ENCODE measurements around the gene ELFN2. TPM values are rescaled to one million over a fixed set of nuclear protein-coding genes. Genes with fewer than 3 reads are reported as not detected.

ELFN2 gene
- total RNA-seq, 1 donor from 2014 or later, result 0.53 TPM

GRCh38 chr22:37406441-37407235 lies 20.6 kb downstream of the ELFN2 start:
- Mint-ChIP-seq H3K27me3 (peaks cover 12% of the 10 kb centered on the region), H3K27ac (no peak overlapping the region), H3K36me3 (no peaks in the 10 kb centered on the region), H3K4me3 (no peak overlapping the region), H3K9me3 (no peaks in the 10 kb centered on the region), H3K4me1 (ENCODE audit: unreplicated experiment) (peaks cover 10% of the 10 kb centered on the region)
- TF ChIP-seq CTCF (conservative IDR thresholded peaks at IDR 0.05), result no peak
- no peak for DNase-seq (ENCODE audit: extremely low spot score, unreplicated experiment)

GRCh38 chr22:37404091-37404490 lies 23.2 kb downstream of the ELFN2 start:
- DNase-seq (ENCODE audit: extremely low spot score, unreplicated experiment), result no peak
- TF ChIP-seq CTCF (conservative IDR thresholded peaks at IDR 0.05), result no peak
- Mint-ChIP-seq H3K4me1 (ENCODE audit: unreplicated experiment) (peaks cover 16% of the 10 kb centered on the region), H3K27ac (no peak overlapping the region), H3K27me3 (peaks cover 9% of the 10 kb centered on the region), H3K36me3 (no peaks in the 10 kb centered on the region), H3K9me3 (no peaks in the 10 kb centered on the region), H3K4me3 (no peak overlapping the region)

- Mint-ChIP-seq H3K4me3 (no peak overlapping the region), H3K27ac (no peak overlapping the region), H3K27me3 (peaks cover 11% of the 10 kb centered on the region), H3K4me1 (ENCODE audit: unreplicated experiment) (peaks cover 21% of the 10 kb centered on the region), H3K9me3 (no peaks in the 10 kb centered on the region), H3K36me3 (no peaks in the 10 kb centered on the region)
- no peak for DNase-seq (ENCODE audit: extremely low spot score, unreplicated experiment)
- TF ChIP-seq CTCF (conservative IDR thresholded peaks at IDR 0.05), result no peak
Observed at GRCh38 chr22:37403267-37403960, 23.9 kb downstream of the ELFN2 start.

GRCh38 chr22:37402184-37402506 lies 25.1 kb downstream of the ELFN2 start:
- no peak for TF ChIP-seq CTCF (conservative IDR thresholded peaks at IDR 0.05)
- Mint-ChIP-seq H3K27me3 (peaks cover 11% of the 10 kb centered on the region), H3K4me3 (no peak overlapping the region), H3K36me3 (no peaks in the 10 kb centered on the region), H3K9me3 (no peaks in the 10 kb centered on the region), H3K27ac (peak overlapping the region; percentile 3), H3K4me1 (ENCODE audit: unreplicated experiment) (peaks cover 23% of the 10 kb centered on the region)
- no peak for DNase-seq (ENCODE audit: extremely low spot score, unreplicated experiment)

GRCh38 chr22:37401401-37402183 lies 25.7 kb downstream of the ELFN2 start:
- Mint-ChIP-seq H3K4me1 (ENCODE audit: unreplicated experiment) (peaks cover 23% of the 10 kb centered on the region), H3K27ac (peak overlapping the region; percentile 3)

More at GRCh38 chr22:37401401-37402183, 25.7 kb downstream of the ELFN2 start:
- DNase-seq (ENCODE audit: extremely low spot score, unreplicated experiment), result no peak
- TF ChIP-seq CTCF (conservative IDR thresholded peaks at IDR 0.05), result no peak
- no peaks in the 10 kb centered on the region for H3K36me3 Mint-ChIP-seq
- no peak overlapping the region for H3K4me3 Mint-ChIP-seq
- peaks cover 11% of the 10 kb centered on the region for H3K27me3 Mint-ChIP-seq
- H3K9me3 Mint-ChIP-seq, result no peaks in the 10 kb centered on the region

All from type B pancreatic cell (in vitro differentiated cells).